ENCODE measurements around the gene TUBB4B. TPM values are rescaled to one million over a fixed set of nuclear protein-coding genes. Genes with fewer than 3 reads are reported as not detected.

TUBB4B gene
- polyA plus RNA-seq, 2 donors = 415 to 578 TPM

- Histone ChIP-seq H3K27me3 (ENCODE audit: control insufficient read depth in 1 of 2, insufficient read depth in 2 of 2, low read length in 2 of 2) (no peaks in the 10 kb centered on the region), H3K4me3 (ENCODE audit: low read depth in 1 of 2, low read length in 2 of 2) (no peak overlapping the region), H3K27ac (ENCODE audit: low read depth in 2 of 2, low read length in 1 of 2) (no peak overlapping the region), H3K36me3 (ENCODE audit: control insufficient read depth in 2 of 2, insufficient read depth in 2 of 2, low read length in 1 of 2) (peaks cover 0 to 17% of the 10 kb centered on the region in 2 donors), H3K4me1 (ENCODE audit: control insufficient read depth in 2 of 2, insufficient read depth in 2 of 2, low read length in 1 of 2) (peaks cover 3 to 7% of the 10 kb centered on the region in 2 donors), H3K9me3 (ENCODE audit: control insufficient read depth in 2 of 2, insufficient read depth in 1 of 2, low read depth in 1 of 2, low read length in 1 of 2) (no peaks in the 10 kb centered on the region)
- 84 to 89% methylated on average over 13 of the region's 13 CpGs for WGBS, 2 donors
These were observed 29.6 kb upstream of the TUBB4B start for GRCh38 chr9:137211532-137211931.

GRCh38 chr9:137212520-137212919 is 28.6 kb upstream of the TUBB4B start:
- H3K4me1 ChIP-seq (ENCODE audit: control insufficient read depth in 2 of 2, insufficient read depth in 2 of 2, low read length in 1 of 2) = peaks cover 2 to 7% of the 10 kb centered on the region in 2 donors
- H3K4me3 ChIP-seq (ENCODE audit: low read depth in 1 of 2, low read length in 2 of 2) = no peak overlapping the region
- no peaks in the 10 kb centered on the region for H3K27me3 ChIP-seq (ENCODE audit: control insufficient read depth in 1 of 2, insufficient read depth in 2 of 2, low read length in 2 of 2)
- WGBS, 2 donors = 78 to 86% methylated on average over 19 to 21 of the region's 21 CpGs
- H3K27ac ChIP-seq (ENCODE audit: low read depth in 2 of 2, low read length in 1 of 2) = no peak overlapping the region
- peaks cover 0 to 19% of the 10 kb centered on the region in 2 donors for H3K36me3 ChIP-seq (ENCODE audit: control insufficient read depth in 2 of 2, insufficient read depth in 2 of 2, low read length in 1 of 2)
- H3K9me3 ChIP-seq (ENCODE audit: control insufficient read depth in 2 of 2, insufficient read depth in 1 of 2, low read depth in 1 of 2, low read length in 1 of 2) = no peaks in the 10 kb centered on the region

- H3K27me3 ChIP-seq (ENCODE audit: control insufficient read depth in 1 of 2, insufficient read depth in 2 of 2, low read length in 2 of 2) = no peaks in the 10 kb centered on the region
- H3K9me3 ChIP-seq (ENCODE audit: control insufficient read depth in 2 of 2, insufficient read depth in 1 of 2, low read depth in 1 of 2, low read length in 1 of 2) = no peaks in the 10 kb centered on the region
- no peak overlapping the region for H3K27ac ChIP-seq (ENCODE audit: low read depth in 2 of 2, low read length in 1 of 2)
- peaks cover 0 to 14% of the 10 kb centered on the region in 2 donors for H3K4me1 ChIP-seq (ENCODE audit: control insufficient read depth in 2 of 2, insufficient read depth in 2 of 2, low read length in 1 of 2)
- peaks cover 0 to 19% of the 10 kb centered on the region in 2 donors for H3K36me3 ChIP-seq (ENCODE audit: control insufficient read depth in 2 of 2, insufficient read depth in 2 of 2, low read length in 1 of 2)
- H3K4me3 ChIP-seq (ENCODE audit: low read depth in 1 of 2, low read length in 2 of 2) = no peak overlapping the region
- 87 to 89% methylated on average over 49 of the region's 49 CpGs for WGBS, 2 donors
These were observed 27.7 kb upstream of the TUBB4B start for GRCh38 chr9:137213160-137214060.

- Histone ChIP-seq H3K4me3 (ENCODE audit: low read depth in 1 of 2, low read length in 2 of 2) (no peak overlapping the region), H3K27ac (ENCODE audit: low read depth in 2 of 2, low read length in 1 of 2) (no peak overlapping the region), H3K4me1 (ENCODE audit: control insufficient read depth in 2 of 2, insufficient read depth in 2 of 2, low read length in 1 of 2) (peaks cover 0 to 21% of the 10 kb centered on the region in 2 donors), H3K36me3 (ENCODE audit: control insufficient read depth in 2 of 2, insufficient read depth in 2 of 2, low read length in 1 of 2) (peaks cover 0 to 21% of the 10 kb centered on the region in 2 donors), H3K9me3 (ENCODE audit: control insufficient read depth in 2 of 2, insufficient read depth in 1 of 2, low read depth in 1 of 2, low read length in 1 of 2) (no peaks in the 10 kb centered on the region), H3K27me3 (ENCODE audit: control insufficient read depth in 1 of 2, insufficient read depth in 2 of 2, low read length in 2 of 2) (no peaks in the 10 kb centered on the region)
- 92 to 93% methylated on average over 19 of the region's 19 CpGs for WGBS, 2 donors
These were observed 26.5 kb upstream of the TUBB4B start for GRCh38 chr9:137214620-137215019.

GRCh38 chr9:137215196-137215986 is 25.7 kb upstream of the TUBB4B start:
- H3K27me3 ChIP-seq (ENCODE audit: control insufficient read depth in 1 of 2, insufficient read depth in 2 of 2, low read length in 2 of 2) = no peaks in the 10 kb centered on the region
- 89 to 90% methylated on average over 19 to 22 of the region's 22 CpGs for WGBS, 2 donors

GRCh38 chr9:137216188-137216965 is 24.7 kb upstream of the TUBB4B start:
- H3K27ac ChIP-seq (ENCODE audit: low read depth in 2 of 2, low read length in 1 of 2) = peak overlapping the region in 1 of 2 donors; percentile 91
- WGBS, 2 donors = 88 to 92% methylated on average over 30 of the region's 30 CpGs
- H3K4me3 ChIP-seq (ENCODE audit: low read depth in 1 of 2, low read length in 2 of 2) = peak overlapping the region in 1 of 2 donors; percentile 61
- no peaks in the 10 kb centered on the region for H3K9me3 ChIP-seq (ENCODE audit: control insufficient read depth in 2 of 2, insufficient read depth in 1 of 2, low read depth in 1 of 2, low read length in 1 of 2)
- H3K27me3 ChIP-seq (ENCODE audit: control insufficient read depth in 1 of 2, insufficient read depth in 2 of 2, low read length in 2 of 2) = no peaks in the 10 kb centered on the region
- H3K36me3 ChIP-seq (ENCODE audit: control insufficient read depth in 2 of 2, insufficient read depth in 2 of 2, low read length in 1 of 2) = peaks cover 0 to 25% of the 10 kb centered on the region in 2 donors
- peaks cover 0 to 21% of the 10 kb centered on the region in 2 donors for H3K4me1 ChIP-seq (ENCODE audit: control insufficient read depth in 2 of 2, insufficient read depth in 2 of 2, low read length in 1 of 2)

More at GRCh38 chr9:137215196-137215986, 25.7 kb upstream of the TUBB4B start:
- H3K4me1 ChIP-seq (ENCODE audit: control insufficient read depth in 2 of 2, insufficient read depth in 2 of 2, low read length in 1 of 2) = peaks cover 0 to 21% of the 10 kb centered on the region in 2 donors
- peaks cover 0 to 25% of the 10 kb centered on the region in 2 donors for H3K36me3 ChIP-seq (ENCODE audit: control insufficient read depth in 2 of 2, insufficient read depth in 2 of 2, low read length in 1 of 2)
- no peak overlapping the region for H3K4me3 ChIP-seq (ENCODE audit: low read depth in 1 of 2, low read length in 2 of 2)
- no peak overlapping the region for H3K27ac ChIP-seq (ENCODE audit: low read depth in 2 of 2, low read length in 1 of 2)
- H3K9me3 ChIP-seq (ENCODE audit: control insufficient read depth in 2 of 2, insufficient read depth in 1 of 2, low read depth in 1 of 2, low read length in 1 of 2) = no peaks in the 10 kb centered on the region

- H3K4me3 ChIP-seq (ENCODE audit: low read depth in 1 of 2, low read length in 2 of 2) = peak overlapping the region; percentile 61 to 63
- H3K27ac ChIP-seq (ENCODE audit: low read depth in 2 of 2, low read length in 1 of 2) = peak overlapping the region; percentile 86 to 91
- H3K9me3 ChIP-seq (ENCODE audit: control insufficient read depth in 2 of 2, insufficient read depth in 1 of 2, low read depth in 1 of 2, low read length in 1 of 2) = no peaks in the 10 kb centered on the region
- WGBS, 2 donors = 43 to 44% methylated on average over 36 of the region's 36 CpGs
- H3K4me1 ChIP-seq (ENCODE audit: control insufficient read depth in 2 of 2, insufficient read depth in 2 of 2, low read length in 1 of 2) = peaks cover 0 to 21% of the 10 kb centered on the region in 2 donors
- no peaks in the 10 kb centered on the region for H3K27me3 ChIP-seq (ENCODE audit: control insufficient read depth in 1 of 2, insufficient read depth in 2 of 2, low read length in 2 of 2)
- H3K36me3 ChIP-seq (ENCODE audit: control insufficient read depth in 2 of 2, insufficient read depth in 2 of 2, low read length in 1 of 2) = peaks cover 0 to 25% of the 10 kb centered on the region in 2 donors
These were observed 23.5 kb upstream of the TUBB4B start for GRCh38 chr9:137217276-137218211.

GRCh38 chr9:137218212-137218753 is 22.8 kb upstream of the TUBB4B start:
- Histone ChIP-seq H3K9me3 (ENCODE audit: control insufficient read depth in 2 of 2, insufficient read depth in 1 of 2, low read depth in 1 of 2, low read length in 1 of 2) (no peaks in the 10 kb centered on the region), H3K36me3 (ENCODE audit: control insufficient read depth in 2 of 2, insufficient read depth in 2 of 2, low read length in 1 of 2) (peaks cover 0 to 25% of the 10 kb centered on the region in 2 donors), H3K27me3 (ENCODE audit: control insufficient read depth in 1 of 2, insufficient read depth in 2 of 2, low read length in 2 of 2) (no peaks in the 10 kb centered on the region), H3K4me1 (ENCODE audit: control insufficient read depth in 2 of 2, insufficient read depth in 2 of 2, low read length in 1 of 2) (peaks cover 0 to 26% of the 10 kb centered on the region in 2 donors), H3K27ac (ENCODE audit: low read depth in 2 of 2, low read length in 1 of 2) (peak overlapping the region; percentile 86 to 91), H3K4me3 (ENCODE audit: low read depth in 1 of 2, low read length in 2 of 2) (peak overlapping the region; percentile 61 to 63)
- 68 to 75% methylated on average over 28 to 30 of the region's 30 CpGs for WGBS, 2 donors
